Liver (tissue), 9 donors: Measurements from ENCODE around the gene MCF2L2. TPM values are rescaled to one million over a fixed set of nuclear protein-coding genes. Genes with fewer than 3 reads are reported as not detected.

Experiments used
- DNase-seq: peaks from one replicate; pipeline ENCODE4 v3.0.0-alpha.2; 2017; ENCODE audit warnings: low spot score
- H3K27ac ChIP-seq, 2 donors: one replicate each; pipeline ENCODE4 v1.7.0; 2013; ENCODE audit warnings: inconsistent platforms in 2 of 2, low read length in 2 of 2, control low read depth in 1 of 2, low read depth in 1 of 2, mild to moderate bottlenecking in 1 of 2
- H3K27me3 ChIP-seq, 4 donors: one replicate each; pipeline versions ENCODE4 v1.6.1 to v1.7.0; 2013; ENCODE audit warnings: low read length in 3 of 4, inconsistent platforms in 1 of 4, mild to moderate bottlenecking in 1 of 4, moderate library complexity in 1 of 4; ENCODE audit not compliant: control insufficient read depth in 4 of 4, insufficient read depth in 4 of 4
- H3K36me3 ChIP-seq, 4 donors: one replicate each; pipeline versions ENCODE4 v1.6.1 to v1.7.0; 2013; ENCODE audit warnings: low read length in 3 of 4, mild to moderate bottlenecking in 3 of 4, low read depth in 1 of 4, moderate library complexity in 1 of 4; ENCODE audit not compliant: control insufficient read depth in 4 of 4, insufficient read depth in 3 of 4
- H3K4me1 ChIP-seq, 4 donors: one replicate each; pipeline versions ENCODE4 v1.6.1 to v1.7.0; 2013; ENCODE audit warnings: low read length in 3 of 4, mild to moderate bottlenecking in 3 of 4, moderate library complexity in 1 of 4; ENCODE audit not compliant: control insufficient read depth in 4 of 4, insufficient read depth in 4 of 4
- H3K4me3 ChIP-seq, 3 donors: one replicate each; pipeline versions ENCODE4 v1.6.1 to v1.7.0; 2013; ENCODE audit warnings: low read length in 3 of 3, control low read depth in 1 of 3, low read depth in 1 of 3, mild to moderate bottlenecking in 1 of 3
- H3K9ac ChIP-seq, 2 donors: one replicate each; pipeline ENCODE4 v1.7.0; 2013; ENCODE audit warnings: low read length in 2 of 2, mild to moderate bottlenecking in 2 of 2, moderate library complexity in 2 of 2, control low read depth in 1 of 2, low read depth in 1 of 2
- H3K9me3 ChIP-seq, 4 donors: one replicate each; pipeline versions ENCODE4 v1.6.1 to v1.7.0; 2013; ENCODE audit warnings: low read length in 3 of 4; ENCODE audit not compliant: control insufficient read depth in 4 of 4
- EGR1 ChIP-seq, 2 donors: IDR thresholded peaks; 2 replicates each; pipeline ENCODE4 v1.6.1; 2016 to 2018; ENCODE audit warnings: antibody characterized with exemption in 2 of 2, low read depth in 2 of 2
- FOXA1 ChIP-seq: IDR thresholded peaks from 2 replicates; pipeline ENCODE4 v1.6.1; 2016; ENCODE audit warnings: antibody characterized with exemption
- FOXA2 ChIP-seq: IDR thresholded peaks from 2 replicates; pipeline ENCODE4 v1.6.1; 2016; ENCODE audit warnings: antibody characterized with exemption
- GABPA ChIP-seq, 2 donors: IDR thresholded peaks in 1 of 2; conservative IDR thresholded peaks in 1 of 2; 2 replicates each; pipeline ENCODE4 v1.6.1; 2016; ENCODE audit warnings: antibody characterized with exemption in 2 of 2, mild to moderate bottlenecking in 1 of 2, moderate library complexity in 1 of 2
- HNF4A ChIP-seq, 2 donors: conservative IDR thresholded peaks; 2 replicates each; pipeline ENCODE4 v1.6.1; 2016; ENCODE audit warnings: antibody characterized with exemption in 2 of 2, mild to moderate bottlenecking in 2 of 2
- HNF4G ChIP-seq: IDR thresholded peaks from 2 replicates; pipeline ENCODE4 v1.6.1; 2016; ENCODE audit warnings: antibody characterized with exemption
- JUND ChIP-seq, 2 donors: IDR thresholded peaks; 2 replicates each; pipeline ENCODE4 v1.6.1; 2016; ENCODE audit warnings: antibody characterized with exemption in 2 of 2
- NR2F2 ChIP-seq: IDR thresholded peaks from 2 replicates; pipeline ENCODE4 v1.6.1; 2016; ENCODE audit warnings: antibody characterized with exemption
- RAD21 ChIP-seq, 2 donors: IDR thresholded peaks; 2 replicates each; pipeline ENCODE4 v1.6.1; 2016; ENCODE audit warnings: antibody characterized with exemption in 2 of 2, mild to moderate bottlenecking in 2 of 2
- REST ChIP-seq: IDR thresholded peaks from 2 replicates; pipeline ENCODE4 v1.6.1; 2016; ENCODE audit warnings: antibody characterized with exemption, mild to moderate bottlenecking
- RXRA ChIP-seq, 2 donors: IDR thresholded peaks; 2 replicates each; pipeline ENCODE4 v1.6.1; 2017 to 2018; ENCODE audit warnings: antibody characterized with exemption in 2 of 2, mild to moderate bottlenecking in 1 of 2
- SP1 ChIP-seq: IDR thresholded peaks from 2 replicates; pipeline ENCODE4 v1.6.1; 2018; ENCODE audit warnings: antibody characterized with exemption, mild to moderate bottlenecking
- TAF1 ChIP-seq: conservative IDR thresholded peaks from 2 replicates; pipeline ENCODE4 v1.6.1; 2016; ENCODE audit warnings: antibody characterized with exemption, mild to moderate bottlenecking
- YY1 ChIP-seq: IDR thresholded peaks from 2 replicates; pipeline ENCODE4 v1.6.1; 2016; ENCODE audit warnings: antibody characterized with exemption, mild to moderate bottlenecking
- WGBS: extraction: QIAGEN DNeasy Blood & Tissue Kit; methylation state at CpG from one replicate; pipeline ENCODE4 v1.1.7; 2013; 5-methylcytosine and 5-hydroxymethylcytosine counted together
- polyA plus RNA-seq, 2 donors: library from polyadenylated mRNA; stranded (reverse) in 1 of 2; unstranded in 1 of 2; fragments of 200-250 nt in 1 of 2; fragments of >200 nt in 1 of 2; fragmentation: Nextera tagmentation in 1 of 2; extraction: Ambion mirVana in 1 of 2; gene quantifications; one replicate each; pipeline versions ENCODE4 v1.2.1 to v1.2.3, GENCODE V29; 2013 to 2015
- total RNA-seq, 2 donors: library from RNA; depleted of rRNA; stranded (reverse); fragments of >200 nt; gene quantifications; one replicate each; pipeline ENCODE4 v1.2.3, GENCODE V29; 2014
- TF ChIP-seq, protein P1 (sequence below): IDR thresholded peaks from 2 replicates; pipeline ENCODE4 v1.6.1; 2016; ENCODE audit warnings: antibody characterized with exemption
- TF ChIP-seq, protein P2 (sequence below): IDR thresholded peaks from 2 replicates; pipeline ENCODE4 v1.6.1; 2016; ENCODE audit warnings: antibody characterized with exemption
- TF ChIP-seq, protein P3 (sequence below): IDR thresholded peaks from 2 replicates; pipeline ENCODE4 v1.6.1; 2016; ENCODE audit warnings: antibody characterized with exemption
- donor health status: healthy.
- donor health status: healthy.
- donor health status: healthy.
- donor health status: healthy.
- donor health status: healthy.

The MCF2L2 gene
- total and polyA plus RNA-seq, 4 donors: 0.02 to 0.47 (median 0.17) TPM; not detected in 1

- TF ChIP-seq REST: no peak
- TF ChIP-seq RXRA (IDR thresholded peaks at IDR 0.05): no peak
- no peak for TF ChIP-seq RAD21 (IDR thresholded peaks at IDR 0.05)
- no peak for TF ChIP-seq YY1
- TF ChIP-seq FOXA1: no peak
- no peak for TF ChIP-seq EGR1 (IDR thresholded peaks at IDR 0.05; ENCODE audit: low read depth in 2 of 2)
- no peak for TF ChIP-seq HNF4G
Measured at GRCh38 chr3:183356920-183357319, 71.5 kb downstream of the MCF2L2 start (continued).

GRCh38 chr3:183354874-183355273 is 73.5 kb downstream of the MCF2L2 start:
- DNase-seq: no peak
- 97% methylated on average over 1 of the region's 1 CpG for WGBS
- Histone ChIP-seq H3K27ac (no peak overlapping the region), H3K9ac (no peak overlapping the region), H3K4me1 (no peaks in the 10 kb centered on the region), H3K9me3 (no peaks in the 10 kb centered on the region), H3K4me3 (no peak overlapping the region), H3K27me3 (no peaks in the 10 kb centered on the region), H3K36me3 (no peaks in the 10 kb centered on the region)
- TF ChIP-seq, protein P1, sequence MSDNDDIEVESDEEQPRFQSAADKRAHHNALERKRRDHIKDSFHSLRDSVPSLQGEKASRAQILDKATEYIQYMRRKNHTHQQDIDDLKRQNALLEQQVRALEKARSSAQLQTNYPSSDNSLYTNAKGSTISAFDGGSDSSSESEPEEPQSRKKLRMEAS: no peak
- TF ChIP-seq HNF4A (conservative IDR thresholded peaks at IDR 0.05) (no peak), RAD21 (IDR thresholded peaks at IDR 0.05) (no peak), YY1 (no peak), JUND (IDR thresholded peaks at IDR 0.05) (no peak), FOXA1 (no peak), NR2F2 (no peak)
- TF ChIP-seq, protein P2, sequence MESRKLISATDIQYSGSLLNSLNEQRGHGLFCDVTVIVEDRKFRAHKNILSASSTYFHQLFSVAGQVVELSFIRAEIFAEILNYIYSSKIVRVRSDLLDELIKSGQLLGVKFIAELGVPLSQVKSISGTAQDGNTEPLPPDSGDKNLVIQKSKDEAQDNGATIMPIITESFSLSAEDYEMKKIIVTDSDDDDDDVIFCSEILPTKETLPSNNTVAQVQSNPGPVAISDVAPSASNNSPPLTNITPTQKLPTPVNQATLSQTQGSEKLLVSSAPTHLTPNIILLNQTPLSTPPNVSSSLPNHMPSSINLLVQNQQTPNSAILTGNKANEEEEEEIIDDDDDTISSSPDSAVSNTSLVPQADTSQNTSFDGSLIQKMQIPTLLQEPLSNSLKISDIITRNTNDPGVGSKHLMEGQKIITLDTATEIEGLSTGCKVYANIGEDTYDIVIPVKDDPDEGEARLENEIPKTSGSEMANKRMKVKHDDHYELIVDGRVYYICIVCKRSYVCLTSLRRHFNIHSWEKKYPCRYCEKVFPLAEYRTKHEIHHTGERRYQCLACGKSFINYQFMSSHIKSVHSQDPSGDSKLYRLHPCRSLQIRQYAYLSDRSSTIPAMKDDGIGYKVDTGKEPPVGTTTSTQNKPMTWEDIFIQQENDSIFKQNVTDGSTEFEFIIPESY: no peak

- WGBS: 84% methylated on average over 3 of the region's 3 CpGs
- no peak for TF ChIP-seq TAF1
- no peak for TF ChIP-seq GABPA (IDR thresholded peaks at IDR 0.05 in 1 of 2, conservative IDR thresholded peaks at IDR 0.05 in 1 of 2)
- no peak for TF ChIP-seq EGR1 (IDR thresholded peaks at IDR 0.05; ENCODE audit: low read depth in 2 of 2)
- TF ChIP-seq, protein P2: no peak
- TF ChIP-seq FOXA2: no peak
- TF ChIP-seq RAD21 (IDR thresholded peaks at IDR 0.05): no peak
- TF ChIP-seq NR2F2: no peak
- TF ChIP-seq HNF4A (conservative IDR thresholded peaks at IDR 0.05): no peak
- TF ChIP-seq REST: no peak
- TF ChIP-seq SP1: no peak
- no peak for TF ChIP-seq YY1
- TF ChIP-seq JUND (IDR thresholded peaks at IDR 0.05): no peak
- TF ChIP-seq, protein P3, sequence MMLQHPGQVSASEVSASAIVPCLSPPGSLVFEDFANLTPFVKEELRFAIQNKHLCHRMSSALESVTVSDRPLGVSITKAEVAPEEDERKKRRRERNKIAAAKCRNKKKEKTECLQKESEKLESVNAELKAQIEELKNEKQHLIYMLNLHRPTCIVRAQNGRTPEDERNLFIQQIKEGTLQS: no peak
- TF ChIP-seq HNF4G: no peak
Measured at GRCh38 chr3:183354325-183354831, 74.0 kb downstream of the MCF2L2 start.

More at GRCh38 chr3:183354325-183354831, 74.0 kb downstream of the MCF2L2 start:
- Histone ChIP-seq H3K4me1 (no peaks in the 10 kb centered on the region), H3K36me3 (no peaks in the 10 kb centered on the region), H3K27ac (no peak overlapping the region), H3K4me3 (no peak overlapping the region), H3K9ac (no peak overlapping the region), H3K9me3 (no peaks in the 10 kb centered on the region), H3K27me3 (no peaks in the 10 kb centered on the region)
- DNase-seq: no peak
